H1 (cell line): ENCODE measurements around the gene SMARCAL1.

ENCODE experiments used
- BACH1 ChIP-seq: IDR thresholded peaks from 2 replicates; pipeline ENCODE4 v1.6.1; 2012; ENCODE audit warnings: low read length, improper control_type of control experiment
- CTCF ChIP-seq, 3 experiments: IDR thresholded peaks; 1 replicate in 2 of 3; 2 replicates in 1 of 3; pipeline versions ENCODE4 v1.5.1 to v1.6.1; 2011; ENCODE audit warnings: low read length in 3 of 3, mild to moderate bottlenecking in 3 of 3, inconsistent platforms in 2 of 3, low read depth in 1 of 3, moderate library complexity in 1 of 3; ENCODE audit not compliant: insufficient read depth in 1 of 3; ENCODE audit errors: control extremely low read depth in 1 of 3
- EZH2 ChIP-seq: fragments of 200-600 bp; sonication (generic); IDR thresholded peaks from 2 replicates; pipeline ENCODE4 v1.7.1; 2012; ENCODE audit warnings: low read depth, mild to moderate bottlenecking, moderate library complexity, low read length, inconsistent platforms; ENCODE audit not compliant: severe bottlenecking
- TEAD4 ChIP-seq: IDR thresholded peaks from 2 replicates; pipeline ENCODE4 v1.6.1; 2012; ENCODE audit warnings: low read depth, low read length, inconsistent platforms, mixed read lengths
- YY1 ChIP-seq: IDR thresholded peaks from 2 replicates; pipeline ENCODE4 v1.6.1; 2011; ENCODE audit warnings: low read depth, mild to moderate bottlenecking, low read length

- no peak for TF ChIP-seq CTCF (IDR thresholded peaks at IDR 0.05; ENCODE audit: control extremely low read depth in 1 of 3, insufficient read depth in 1 of 3, low read depth in 1 of 3, low read length in 3 of 3)
- TF ChIP-seq TEAD4 = no peak
- TF ChIP-seq EZH2 = no peak
- no peak for TF ChIP-seq BACH1
- TF ChIP-seq YY1 = no peak
Observed at GRCh38 chr2:216478791-216479190, 66.5 kb downstream of the SMARCAL1 start.
